ENCODE data around the gene INAFM2. TPM values are rescaled to one million over a fixed set of nuclear protein-coding genes. Genes with fewer than 3 reads are reported as not detected.

The INAFM2 gene
- total and polyA plus RNA-seq, 9 of the 15 experiments (the other 6 are each of a cell fraction or from before 2014, with no cell fraction given), result 11.8 to 43.1 (median 27.2) TPM

- TF ChIP-seq ETS2 (tag; IDR thresholded peaks at IDR 0.05; ENCODE audit: borderline replicate concordance, poor library complexity, severe bottlenecking) (no peak), FOSL1 (tag; conservative IDR thresholded peaks at IDR 0.05) (no peak), SMARCE1 (IDR thresholded peaks at IDR 0.05) (no peak), RUNX1 (IDR thresholded peaks at IDR 0.05; ENCODE audit: low read depth) (no peak), NFYB (IDR thresholded peaks at IDR 0.05; ENCODE audit: extremely low read depth, insufficient read length) (no peak), ZBTB1 (CRISPR knock-in tag; IDR thresholded peaks at IDR 0.05; ENCODE audit: borderline replicate concordance, low read depth) (no peak), ZZZ3 (IDR thresholded peaks at IDR 0.05) (no peak), MAFF (IDR thresholded peaks at IDR 0.05; ENCODE audit: low read length) (no peak), FUS (optimal IDR thresholded peaks at IDR 0.05; ENCODE audit: low read depth, low read length) (no peak), MCM5 (IDR thresholded peaks at IDR 0.05; ENCODE audit: low read depth) (no peak)
Measured at GRCh38 chr15:40338041-40338657, 14.7 kb downstream of the INAFM2 start (continued).

GRCh38 chr15:40338921-40339620, 15.6 kb downstream of the INAFM2 start:
- no peak overlapping the region for H2AFZ ChIP-seq (ENCODE audit: low read depth, low read length)
- ChIA-PET POLR2A (interaction anchor here (0.8 to 4.8 kb wide), 3 partner anchors 10 to 45 kb away, joined by 3 to 30 read pairs (median 4); partner anchors contain the start of gene DISP2), CTCF (ENCODE audit: low intra/inter-chr PET ratio) (interaction anchor here (0.9 to 1.6 kb wide), 5 partner anchors 15 to 65 kb away, joined by 3 to 11 read pairs (median 4); no protein-coding TSS in a partner anchor)
- peaks cover 6% of the 10 kb centered on the region; the same call in 1 of the 2 replicates for H4K20me1 ChIP-seq (replicated peaks; ENCODE audit: control insufficient read depth, insufficient read depth, low read length)
- in situ Hi-C loops (cut with MboI) (no loop called here), intact Hi-C loops (cut with micrococcal nuclease) (loop anchor here (1.0 to 5.0 kb wide), 3 partner anchors 18 to 122 kb away; no protein-coding TSS in a partner anchor)
- no peaks in the 10 kb centered on the region for H3K9me3 ChIP-seq (replicated peaks; ENCODE audit: control insufficient read depth, insufficient read depth, low read depth, low read length)
- WGBS (ENCODE audit: insufficient coverage, low coverage, missing lambda C conversion rate), result 53% methylated on average over 9 of the region's 11 CpGs
- no peak overlapping the region for H3K27ac ChIP-seq (ENCODE audit: extremely low read depth, low read depth, low read length)
- H3K4me3 ChIP-seq, result no peak overlapping the region
- no peak for ATAC-seq
- no peaks in the 10 kb centered on the region for H3K36me3 ChIP-seq (ENCODE audit: control insufficient read depth, insufficient read depth, low read length)
- no peaks in the 10 kb centered on the region for H3K79me2 ChIP-seq (ENCODE audit: control insufficient read depth, insufficient read depth, low read length)
- H3K4me1 ChIP-seq (replicated peaks in 1 of 2; ENCODE audit: control insufficient read depth in 2 of 2, insufficient read depth in 2 of 2, low read length in 2 of 2), result peaks cover 14 to 56% of the 10 kb centered on the region in 2 experiments
- no peaks in the 10 kb centered on the region for H3K9me1 ChIP-seq (ENCODE audit: control insufficient read depth, insufficient read depth, low read length)
- H3K4me2 ChIP-seq (ENCODE audit: insufficient read depth, low read length), result no peak overlapping the region
- no peak overlapping the region for H3K9ac ChIP-seq (ENCODE audit: insufficient read depth in 1 of 2, low read depth in 2 of 2, low read length in 2 of 2)
- no TSS peak for BruUV-seq (replicated peaks)
- FAIRE-seq, result no peak
- H3K27me3 ChIP-seq (ENCODE audit: control insufficient read depth in 2 of 2, insufficient read depth in 2 of 2, low read length in 2 of 2), result no peaks in the 10 kb centered on the region
- DNase-seq (ENCODE audit: extremely low read depth in 1 of 4, low spot score in 3 of 4), result no peak
- TF ChIP-seq E2F3 (CRISPR knock-in tag; IDR thresholded peaks at IDR 0.05) (no peak), FIP1L1 (IDR thresholded peaks at IDR 0.05; ENCODE audit: low read depth, low read length, poor library complexity, severe bottlenecking) (no peak), ZNF444 (CRISPR knock-in tag; IDR thresholded peaks at IDR 0.05) (no peak), ZHX1 (conservative IDR thresholded peaks at IDR 0.05; ENCODE audit: low read length) (no peak), BRD9 (IDR thresholded peaks at IDR 0.05; ENCODE audit: low read depth, partially characterized antibody) (no peak), ZNF778 (CRISPR knock-in tag; IDR thresholded peaks at IDR 0.05) (no peak), NUFIP1 (IDR thresholded peaks at IDR 0.05; ENCODE audit: partially characterized antibody) (no peak), TAF7 (tag; IDR thresholded peaks at IDR 0.05) (no peak)

Measured in K562 (cell line).